Stimulated activated CD8-positive, alpha-beta memory T cell treated with anti-CD3 and anti-CD28 coated beads, Interleukin-12 subunit alpha, Interleukin-12 subunit beta, amount 100 ng/mL, for 24 hours (primary cell): ENCODE data around the gene GYS1.
"Not testable (repeated sequence)": the region's sequence is repeated elsewhere in the genome, so short reads cannot be mapped to it uniquely, and the experiment has no call there.

Experiments used
- DNase-seq: peaks from one replicate; pipeline ENCODE4 v3.0.0-alpha.2; 2020; ENCODE audit errors: extremely low read depth

Gene GYS1

DNA sequence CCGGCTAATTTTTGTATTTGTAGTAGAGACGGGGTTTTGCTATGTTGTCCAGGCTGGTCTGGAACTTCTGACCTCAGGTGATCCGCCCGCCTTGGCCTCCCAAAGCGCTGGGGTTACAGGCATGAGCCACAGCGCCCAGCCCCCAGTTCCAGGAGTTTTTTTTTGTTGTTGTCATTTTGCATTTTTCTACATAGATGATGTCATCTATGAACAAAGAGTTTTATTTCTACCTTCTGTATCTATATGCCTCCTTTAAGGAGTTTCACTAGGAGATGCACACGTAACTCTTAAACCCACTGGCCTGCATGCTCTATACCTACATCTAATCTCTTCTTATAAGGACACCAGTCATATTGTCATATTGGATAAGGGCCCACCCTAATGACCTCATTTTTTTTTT, 54.9 kb downstream of the GYS1 start:
- no peak for DNase-seq

- no peak for DNase-seq
These were observed 57.2 kb downstream of the GYS1 start for GRCh38 chr19:48935864-48936263.

DNA sequence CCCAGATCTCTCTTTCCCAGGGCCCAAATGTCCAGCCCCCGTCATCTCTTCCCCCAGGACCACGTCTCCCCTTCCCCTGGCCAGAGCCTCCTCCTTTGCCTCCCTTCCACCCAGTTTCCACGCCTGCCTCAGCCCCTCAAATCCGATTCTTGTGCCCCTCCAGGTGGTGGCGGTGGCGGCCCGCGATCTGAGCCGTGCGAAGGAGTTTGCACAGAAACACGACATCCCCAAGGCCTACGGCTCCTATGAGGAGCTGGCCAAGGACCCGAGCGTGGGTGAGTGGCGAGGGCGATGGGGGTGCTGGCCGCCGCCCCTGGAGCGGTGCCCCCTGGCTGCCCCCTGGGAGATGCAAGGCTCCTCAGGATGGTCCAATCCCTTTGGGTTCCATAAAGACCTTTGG, 58.3 kb downstream of the GYS1 start:
- no peak for DNase-seq

GRCh38 chr19:48933382-48933932, 59.7 kb downstream of the GYS1 start, which contains the start of gene DHDH:
Gene DHDH (plus strand): TSS chr19:48933699. CDS start chr19:48933722, 23 bp downstream.
- DNase-seq: peak; percentile 37

GRCh38 chr19:48928164-48929025, 64.7 kb downstream of the GYS1 start:
- DNase-seq: no peak

GRCh38 chr19:48927692-48928091, 65.4 kb downstream of the GYS1 start:
- not testable (repeated sequence) for DNase-seq

GRCh38 chr19:48926909-48927308, 66.2 kb downstream of the GYS1 start:
- no peak for DNase-seq

- DNase-seq: not testable (repeated sequence)
These were observed 67.2 kb downstream of the GYS1 start for GRCh38 chr19:48925890-48926289.

DNA sequence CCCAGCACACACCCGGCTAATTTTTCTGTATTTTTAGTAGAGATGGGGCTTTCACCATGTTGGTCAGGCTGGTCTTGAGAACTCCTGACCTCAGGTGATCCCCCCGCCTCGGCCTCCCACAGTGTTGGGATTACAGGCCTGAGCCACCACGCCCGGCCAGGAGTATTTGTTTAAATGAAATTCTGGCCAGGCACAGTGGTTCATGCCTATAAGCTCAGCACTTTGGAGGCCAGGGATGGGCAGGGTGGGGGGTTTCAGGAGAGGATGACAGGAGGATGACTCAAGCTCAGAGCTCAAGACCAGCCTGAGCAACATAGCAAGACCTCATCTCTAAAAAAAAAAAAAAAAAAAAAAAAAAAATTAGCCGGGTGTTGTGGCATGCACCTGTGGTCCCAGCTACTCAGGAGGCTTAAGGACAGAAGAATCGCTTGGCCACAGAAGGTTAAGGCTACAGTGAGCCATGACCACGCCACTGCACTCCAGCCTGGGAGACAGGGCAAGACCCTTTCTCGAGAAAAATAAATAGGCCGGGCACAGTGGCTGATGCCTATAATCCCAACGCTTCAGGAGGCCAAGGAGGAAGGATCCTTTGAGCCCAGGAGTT, 67.8 kb downstream of the GYS1 start:
- DNase-seq: no peak

GRCh38 chr19:48922548-48923490, 70.3 kb downstream of the GYS1 start:
- no peak for DNase-seq

GRCh38 chr19:48921721-48922500, 71.2 kb downstream of the GYS1 start:
- no peak for DNase-seq

DNA sequence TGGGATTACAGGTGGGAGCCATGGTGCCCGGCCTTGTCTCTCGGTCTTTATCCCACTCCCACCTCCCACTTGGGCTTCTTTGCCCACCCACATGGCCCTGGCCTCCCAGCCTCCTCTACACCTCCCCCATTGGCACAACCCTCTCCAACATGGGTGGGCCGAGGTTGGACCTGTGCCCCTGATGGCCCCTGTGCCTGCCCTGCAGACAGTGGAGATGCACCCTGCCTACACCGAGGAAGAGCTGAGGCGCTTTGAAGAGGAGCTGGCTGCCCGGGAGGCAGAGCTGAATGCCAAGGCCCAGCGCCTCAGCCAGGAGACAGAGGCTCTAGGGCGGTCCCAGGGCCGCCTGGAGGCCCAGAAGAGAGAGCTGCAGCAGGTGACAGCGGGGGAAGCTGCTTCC, 72.2 kb downstream of the GYS1 start:
- no peak for DNase-seq

- not testable (repeated sequence) for DNase-seq
These were observed 73.8 kb downstream of the GYS1 start for GRCh38 chr19:48919271-48919670.

GRCh38 chr19:48918801-48919247, 74.3 kb downstream of the GYS1 start:
- no peak for DNase-seq
